HG03159 (cell line): ENCODE measurements around the gene THAP4.

Source experiments
- ATAC-seq: cut with Tn5 transposase; IDR thresholded peaks from one replicate; pipeline ENCODE4 v1.9.1; 2021; ENCODE audit warnings: mild to moderate bottlenecking, moderate library complexity; ENCODE audit not compliant: unreplicated experiment

Gene THAP4

DNA sequence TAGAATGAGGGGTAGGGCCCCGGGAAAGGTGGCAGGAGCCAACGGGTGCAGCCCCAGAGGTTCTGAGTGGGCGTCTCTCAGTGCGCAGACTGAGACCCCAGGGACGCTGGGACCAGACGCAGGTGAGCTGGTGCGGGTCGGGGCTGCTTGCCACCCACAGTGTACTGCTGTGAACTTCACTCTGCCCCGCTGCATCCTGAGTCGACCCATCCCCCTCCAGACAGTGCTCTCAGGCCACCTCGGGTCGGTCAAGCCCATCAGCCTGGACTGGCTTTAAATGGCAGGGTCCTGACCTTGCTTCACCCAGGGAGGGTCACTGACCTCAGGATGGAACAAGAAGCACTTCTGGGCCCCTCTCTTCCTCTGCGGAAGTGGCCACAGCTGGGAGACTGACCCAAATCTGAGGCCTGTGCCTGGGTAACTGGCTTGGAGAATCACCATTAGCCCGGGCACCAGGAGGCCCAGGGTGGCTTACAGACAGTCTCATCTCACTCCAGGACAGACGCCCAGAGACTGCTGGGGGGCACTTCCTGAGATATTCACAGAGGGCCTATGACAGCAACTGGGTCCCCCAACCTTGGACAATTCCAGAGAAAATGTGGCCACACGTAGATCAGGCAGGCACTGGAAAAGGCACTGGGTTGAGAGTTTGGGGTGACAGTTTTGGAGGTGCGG is 102.1 kb downstream of the THAP4 start:
- no peak for ATAC-seq
